Neural cell (in vitro differentiated cells): ENCODE results near the gene RAB3IP. TPM values are rescaled to one million over a fixed set of nuclear protein-coding genes. Genes with fewer than 3 reads are reported as not detected.

Source experiments
- H2AFZ ChIP-seq: fragments of 200-600, 300-800 bp; sonication (generic), shearing (Covaris generic); 2 replicates; pipeline ENCODE4 v1.6.0; 2014; ENCODE audit warnings: low read depth, mild to moderate bottlenecking, antibody characterized with exemption, low read length, moderate library complexity
- H3F3A ChIP-seq: fragments of 200-600 bp; shearing (Covaris generic); 2 replicates; pipeline ENCODE4 v1.6.1; 2016; ENCODE audit warnings: mild to moderate bottlenecking, moderate library complexity, mixed read lengths, antibody characterized with exemption, low read length; ENCODE audit not compliant: insufficient read depth, poor library complexity, severe bottlenecking
- H3K27ac ChIP-seq: fragments of 200-600, 300-800 bp; sonication (generic), shearing (Covaris generic); 2 replicates; pipeline ENCODE4 v1.5.1; 2014; ENCODE audit warnings: mild to moderate bottlenecking, low read length, moderate library complexity
- H3K27me3 ChIP-seq: fragments of 300-800, 200-600 bp; sonication (generic), shearing (Covaris generic); 2 replicates; pipeline ENCODE4 v1.6.0; 2014; ENCODE audit warnings: mild to moderate bottlenecking, low read depth, low read length, moderate library complexity; ENCODE audit not compliant: insufficient read depth
- H3K36me3 ChIP-seq: fragments of 300-800, 200-600 bp; sonication (generic), shearing (Covaris generic); 2 replicates; pipeline ENCODE4 v1.5.1; 2014; ENCODE audit warnings: mild to moderate bottlenecking, antibody characterized with exemption, low read length, moderate library complexity; ENCODE audit not compliant: insufficient read depth
- H3K4me2 ChIP-seq: fragments of 300-800, 200-600 bp; sonication (generic), shearing (Covaris generic); 2 replicates; pipeline ENCODE4 v1.6.0; 2014; ENCODE audit warnings: mild to moderate bottlenecking, low read length
- H3K4me3 ChIP-seq: fragments of 300-800, 200-600 bp; sonication (generic), shearing (Covaris generic); 2 replicates; pipeline ENCODE4 v1.5.1; 2014; ENCODE audit warnings: mild to moderate bottlenecking, low read length, moderate library complexity
- H3K79me2 ChIP-seq: fragments of 200-600 bp; shearing (Covaris generic); replicated peaks from 2 replicates; pipeline ENCODE4 v1.6.0; 2014; ENCODE audit warnings: mild to moderate bottlenecking, low read length, moderate library complexity; ENCODE audit not compliant: insufficient read depth
- H3K9ac ChIP-seq: fragments of 300-800, 200-600 bp; sonication (generic), shearing (Covaris generic); 2 replicates; pipeline ENCODE4 v1.6.1; 2016; ENCODE audit warnings: mild to moderate bottlenecking, low read length, mixed read lengths
- H3K9me2 ChIP-seq: fragments of 200-600 bp; shearing (Covaris generic); 2 replicates; pipeline ENCODE4 v1.6.1; 2016; ENCODE audit warnings: mild to moderate bottlenecking, low read length, mixed read lengths; ENCODE audit not compliant: insufficient read depth
- H3K9me3 ChIP-seq: fragments of 200-600, 300-800 bp; sonication (generic), shearing (Covaris generic); 2 replicates; pipeline ENCODE4 v1.6.1; 2016; ENCODE audit warnings: mild to moderate bottlenecking, mixed run types, low read length, moderate library complexity, mixed read lengths
- H4K20me1 ChIP-seq: fragments of 200-600 bp; shearing (Covaris generic); 2 replicates; pipeline ENCODE4 v1.6.1; 2016; ENCODE audit warnings: mild to moderate bottlenecking, mixed run types; ENCODE audit not compliant: insufficient read depth
- EP300 ChIP-seq: fragments of 450-650 bp; conservative IDR thresholded peaks from 2 replicates; pipeline ENCODE4 v1.6.1; 2014; ENCODE audit warnings: antibody characterized with exemption, mild to moderate bottlenecking, moderate library complexity; ENCODE audit not compliant: poor library complexity, severe bottlenecking
- EZH2 ChIP-seq: fragments of 200-600, 300-800 bp; shearing (Covaris generic), sonication (generic); IDR thresholded peaks from 2 replicates; pipeline ENCODE4 v1.6.1; 2014; ENCODE audit warnings: antibody characterized with exemption, low read length, borderline replicate concordance, mild to moderate bottlenecking; ENCODE audit not compliant: insufficient read depth, poor library complexity, severe bottlenecking
- MXI1 ChIP-seq: fragments of 450-650 bp; conservative IDR thresholded peaks from 2 replicates; pipeline ENCODE4 v1.6.1; 2014; ENCODE audit warnings: antibody characterized with exemption, mild to moderate bottlenecking; ENCODE audit not compliant: poor library complexity, severe bottlenecking
- POLR2AphosphoS5 ChIP-seq: IDR thresholded peaks from 2 replicates; pipeline ENCODE4 v1.6.1; 2012
- RAD21 ChIP-seq: fragments of 450-650 bp; conservative IDR thresholded peaks from 2 replicates; pipeline ENCODE4 v1.6.1; 2014; ENCODE audit warnings: antibody characterized with exemption, mild to moderate bottlenecking, moderate library complexity
- SMC3 ChIP-seq: fragments of 450-650 bp; conservative IDR thresholded peaks from 2 replicates; pipeline ENCODE4 v1.6.1; 2014; ENCODE audit warnings: antibody characterized with exemption, mild to moderate bottlenecking, moderate library complexity; ENCODE audit not compliant: poor library complexity
- TAF1 ChIP-seq: IDR thresholded peaks from 2 replicates; pipeline ENCODE4 v1.6.1; 2012; ENCODE audit warnings: low read depth
- polyA plus RNA-seq: library from polyadenylated mRNA; depleted of rRNA; stranded (reverse); fragments of >200 nt; gene quantifications from 2 replicates; pipeline ENCODE4 v1.2.3, GENCODE V29; 2014
- TF ChIP-seq, protein P1 (sequence below): IDR thresholded peaks from 2 replicates; pipeline ENCODE4 v1.6.1; 2012; ENCODE audit warnings: borderline replicate concordance
- TF ChIP-seq, protein P2 (sequence below): fragments of 450-650 bp; IDR thresholded peaks from 2 replicates; pipeline ENCODE4 v1.5.1; 2014; ENCODE audit warnings: antibody characterized with exemption, mild to moderate bottlenecking, moderate library complexity; ENCODE audit not compliant: poor library complexity, severe bottlenecking

The RAB3IP gene
- polyA plus RNA-seq, 1 donor from 2014 or later = 24.6 TPM

DNA sequence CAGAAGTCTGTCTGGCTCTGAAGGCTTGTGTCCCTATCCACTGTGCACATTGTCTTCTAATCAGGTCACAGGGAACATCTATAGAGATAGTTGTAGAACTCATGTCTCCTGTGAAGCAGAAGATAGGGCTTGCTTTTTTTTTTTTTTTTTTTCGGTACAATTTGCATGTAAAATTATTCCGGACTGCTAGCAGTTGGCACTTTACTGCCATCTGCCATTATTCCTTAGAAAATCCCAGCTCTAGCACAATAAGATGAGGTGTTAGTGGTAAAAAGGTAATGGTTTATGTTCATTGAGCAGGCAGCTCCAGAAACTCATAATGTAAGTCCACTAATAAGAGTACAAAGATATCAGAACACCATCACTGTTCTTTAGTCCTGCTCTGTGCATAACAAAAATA is 95.0 kb downstream of the RAB3IP start:
- no peaks in the 10 kb centered on the region for H3F3A ChIP-seq
- H3K79me2 ChIP-seq = no peaks in the 10 kb centered on the region
- H3K36me3 ChIP-seq = no peaks in the 10 kb centered on the region
- no peak overlapping the region for H3K27ac ChIP-seq
- no peak overlapping the region for H2AFZ ChIP-seq
- TF ChIP-seq, protein P1, sequence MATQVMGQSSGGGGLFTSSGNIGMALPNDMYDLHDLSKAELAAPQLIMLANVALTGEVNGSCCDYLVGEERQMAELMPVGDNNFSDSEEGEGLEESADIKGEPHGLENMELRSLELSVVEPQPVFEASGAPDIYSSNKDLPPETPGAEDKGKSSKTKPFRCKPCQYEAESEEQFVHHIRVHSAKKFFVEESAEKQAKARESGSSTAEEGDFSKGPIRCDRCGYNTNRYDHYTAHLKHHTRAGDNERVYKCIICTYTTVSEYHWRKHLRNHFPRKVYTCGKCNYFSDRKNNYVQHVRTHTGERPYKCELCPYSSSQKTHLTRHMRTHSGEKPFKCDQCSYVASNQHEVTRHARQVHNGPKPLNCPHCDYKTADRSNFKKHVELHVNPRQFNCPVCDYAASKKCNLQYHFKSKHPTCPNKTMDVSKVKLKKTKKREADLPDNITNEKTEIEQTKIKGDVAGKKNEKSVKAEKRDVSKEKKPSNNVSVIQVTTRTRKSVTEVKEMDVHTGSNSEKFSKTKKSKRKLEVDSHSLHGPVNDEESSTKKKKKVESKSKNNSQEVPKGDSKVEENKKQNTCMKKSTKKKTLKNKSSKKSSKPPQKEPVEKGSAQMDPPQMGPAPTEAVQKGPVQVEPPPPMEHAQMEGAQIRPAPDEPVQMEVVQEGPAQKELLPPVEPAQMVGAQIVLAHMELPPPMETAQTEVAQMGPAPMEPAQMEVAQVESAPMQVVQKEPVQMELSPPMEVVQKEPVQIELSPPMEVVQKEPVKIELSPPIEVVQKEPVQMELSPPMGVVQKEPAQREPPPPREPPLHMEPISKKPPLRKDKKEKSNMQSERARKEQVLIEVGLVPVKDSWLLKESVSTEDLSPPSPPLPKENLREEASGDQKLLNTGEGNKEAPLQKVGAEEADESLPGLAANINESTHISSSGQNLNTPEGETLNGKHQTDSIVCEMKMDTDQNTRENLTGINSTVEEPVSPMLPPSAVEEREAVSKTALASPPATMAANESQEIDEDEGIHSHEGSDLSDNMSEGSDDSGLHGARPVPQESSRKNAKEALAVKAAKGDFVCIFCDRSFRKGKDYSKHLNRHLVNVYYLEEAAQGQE = no peak
- TF ChIP-seq POLR2AphosphoS5 = no peak
- no peak for TF ChIP-seq MXI1
- no peak for TF ChIP-seq EP300
- TF ChIP-seq, protein P2, sequence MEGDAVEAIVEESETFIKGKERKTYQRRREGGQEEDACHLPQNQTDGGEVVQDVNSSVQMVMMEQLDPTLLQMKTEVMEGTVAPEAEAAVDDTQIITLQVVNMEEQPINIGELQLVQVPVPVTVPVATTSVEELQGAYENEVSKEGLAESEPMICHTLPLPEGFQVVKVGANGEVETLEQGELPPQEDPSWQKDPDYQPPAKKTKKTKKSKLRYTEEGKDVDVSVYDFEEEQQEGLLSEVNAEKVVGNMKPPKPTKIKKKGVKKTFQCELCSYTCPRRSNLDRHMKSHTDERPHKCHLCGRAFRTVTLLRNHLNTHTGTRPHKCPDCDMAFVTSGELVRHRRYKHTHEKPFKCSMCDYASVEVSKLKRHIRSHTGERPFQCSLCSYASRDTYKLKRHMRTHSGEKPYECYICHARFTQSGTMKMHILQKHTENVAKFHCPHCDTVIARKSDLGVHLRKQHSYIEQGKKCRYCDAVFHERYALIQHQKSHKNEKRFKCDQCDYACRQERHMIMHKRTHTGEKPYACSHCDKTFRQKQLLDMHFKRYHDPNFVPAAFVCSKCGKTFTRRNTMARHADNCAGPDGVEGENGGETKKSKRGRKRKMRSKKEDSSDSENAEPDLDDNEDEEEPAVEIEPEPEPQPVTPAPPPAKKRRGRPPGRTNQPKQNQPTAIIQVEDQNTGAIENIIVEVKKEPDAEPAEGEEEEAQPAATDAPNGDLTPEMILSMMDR = no peak
- no peak for TF ChIP-seq EZH2
- no peak for TF ChIP-seq SMC3
- no peak for TF ChIP-seq TAF1
- TF ChIP-seq RAD21 = no peak
- no peak overlapping the region for H3K4me2 ChIP-seq
- no peak overlapping the region for H3K9ac ChIP-seq
- no peaks in the 10 kb centered on the region for H3K9me3 ChIP-seq
- H3K9me2 ChIP-seq = no peaks in the 10 kb centered on the region
- no peaks in the 10 kb centered on the region for H4K20me1 ChIP-seq
- H3K4me3 ChIP-seq = no peak overlapping the region
- H3K27me3 ChIP-seq = no peaks in the 10 kb centered on the region

DNA sequence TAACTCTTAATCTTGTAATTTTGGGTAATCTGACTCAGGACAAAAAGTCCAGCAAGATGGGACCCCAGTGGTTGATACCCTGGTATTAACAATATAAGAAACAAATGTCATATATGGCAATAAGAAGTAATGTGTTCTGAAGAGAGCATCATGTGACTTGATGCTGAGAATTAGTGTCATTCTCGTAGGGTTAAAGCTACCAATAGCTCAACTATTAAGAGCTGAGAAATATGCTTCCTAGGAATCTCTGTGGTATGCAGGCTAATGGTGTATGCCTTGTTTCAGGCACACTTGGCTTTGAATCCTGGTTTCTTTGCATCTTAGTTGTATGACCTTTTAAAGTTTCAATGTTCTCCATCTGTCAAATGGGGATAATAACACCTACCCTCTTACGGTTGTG is 95.5 kb downstream of the RAB3IP start:
- H3K9me3 ChIP-seq = no peaks in the 10 kb centered on the region
- no peak for TF ChIP-seq POLR2AphosphoS5
- TF ChIP-seq SMC3 = no peak
- TF ChIP-seq TAF1 = no peak
- no peak for TF ChIP-seq RAD21
- no peak for TF ChIP-seq MXI1
- TF ChIP-seq, protein P2 = no peak
- TF ChIP-seq, protein P1 = no peak
- TF ChIP-seq EZH2 = no peak
- TF ChIP-seq EP300 = no peak
- no peak overlapping the region for H2AFZ ChIP-seq
- H3K4me3 ChIP-seq = no peak overlapping the region
- H3K27ac ChIP-seq = no peak overlapping the region
- no peaks in the 10 kb centered on the region for H3K79me2 ChIP-seq
- no peak overlapping the region for H3K9ac ChIP-seq
- H3K4me2 ChIP-seq = no peak overlapping the region
- H3K9me2 ChIP-seq = no peaks in the 10 kb centered on the region
- no peaks in the 10 kb centered on the region for H3K36me3 ChIP-seq
- H3K27me3 ChIP-seq = no peaks in the 10 kb centered on the region
- H3F3A ChIP-seq = no peaks in the 10 kb centered on the region
- no peaks in the 10 kb centered on the region for H4K20me1 ChIP-seq
